GM12878 (cell line): Measurements from ENCODE around the gene TRABD2B. TPM values are rescaled to one million over a fixed set of nuclear protein-coding genes. Genes with fewer than 3 reads are reported as not detected.

Experiments used
- ATAC-seq: fragments of 200-7000 bp; cut with Tn5 transposase; 3 replicates; pipeline ENCODE4 v1.9.1; 2020; ENCODE audit warnings: mild to moderate bottlenecking, moderate library complexity
- BruUV-seq: library from RNA; stranded (reverse); fragments of 400-500 nt; replicated peaks from 2 replicates; lab custom pipeline; 2021; lab: Mats Ljungman, UMichigan
- CTCF ChIA-PET: fragments of 300-600 bp; sonication (Branson Sonifier 250); formaldehyde crosslinking; extraction: SDS; loops from one replicate; lab custom pipeline; 2021; ENCODE audit warnings: inconsistent platforms; lab: Yijun Ruan, JAX
- POLR2A ChIA-PET: fragments of 350-600 bp; formaldehyde crosslinking; extraction: SDS; loops from one replicate; lab custom pipeline; 2021; ENCODE audit warnings: inconsistent platforms; lab: Charles Lee
- RAD21 ChIA-PET: fragments of 300-600 bp; sonication (Branson Sonifier 250); formaldehyde crosslinking; loops from one replicate; lab custom pipeline; 2023; ENCODE audit warnings: antibody characterized with exemption; ENCODE audit not compliant: unreplicated experiment; lab: Charles Lee
- SMC1A ChIA-PET: fragments of 300-600 bp; sonication (Branson Sonifier 250); formaldehyde crosslinking; loops from one replicate; lab custom pipeline; 2023; ENCODE audit not compliant: unreplicated experiment, uncharacterized antibody; lab: Charles Lee
- DNase-seq: peaks from one replicate; pipeline ENCODE4 v3.0.0-alpha.2; 2011; ENCODE audit warnings: low read depth, low spot score
- FAIRE-seq: peaks from 3 replicates; lab custom pipeline; 2011; peaks lifted over from hg19 to GRCh38; lab: Jason Lieb, UNC
- H2AFZ ChIP-seq: 2 replicates; pipeline ENCODE4 v1.6.0; 2011; ENCODE audit warnings: low read depth, low read length, control low read depth; ENCODE audit not compliant: control insufficient read depth
- H3K27ac ChIP-seq: 2 replicates; pipeline ENCODE4 v1.5.1; 2011; ENCODE audit warnings: control low read depth; ENCODE audit not compliant: control insufficient read depth, insufficient read depth
- H3K27me3 ChIP-seq, 2 experiments: replicated peaks in 1 of 2; 2 replicates each; pipeline versions ENCODE4 v1.6.0 to v1.6.1; 2011; ENCODE audit warnings: low read length in 1 of 2; ENCODE audit not compliant: control insufficient read depth in 2 of 2, insufficient read depth in 2 of 2
- H3K36me3 ChIP-seq, 2 experiments: 2 replicates each; pipeline ENCODE4 v1.5.1; 2011; ENCODE audit warnings: low read length in 1 of 2; ENCODE audit not compliant: control insufficient read depth in 2 of 2, insufficient read depth in 2 of 2
- H3K4me1 ChIP-seq: 2 replicates; pipeline ENCODE4 v1.6.1; 2011; ENCODE audit warnings: mild to moderate bottlenecking, low read length, moderate library complexity, mixed read lengths; ENCODE audit not compliant: control insufficient read depth, insufficient read depth
- H3K4me2 ChIP-seq: 2 replicates; pipeline ENCODE4 v1.6.0; 2011; ENCODE audit warnings: control low read depth; ENCODE audit not compliant: control insufficient read depth, insufficient read depth
- H3K4me3 ChIP-seq: fragments of 200-600 bp; sonication (generic); 2 replicates; pipeline ENCODE4 v1.5.1; 2016
- H3K79me2 ChIP-seq: 2 replicates; pipeline ENCODE4 v1.6.0; 2011; ENCODE audit warnings: low read length; ENCODE audit not compliant: control insufficient read depth, insufficient read depth
- H3K9ac ChIP-seq: 2 replicates; pipeline ENCODE4 v1.8.0; 2011; ENCODE audit warnings: low read length, control low read depth, mixed read lengths; ENCODE audit not compliant: control insufficient read depth, insufficient read depth
- H3K9me3 ChIP-seq: replicated peaks from 3 replicates; pipeline ENCODE4 v1.5.1; 2011; ENCODE audit warnings: mild to moderate bottlenecking, low read length; ENCODE audit not compliant: control insufficient read depth, insufficient read depth
- H4K20me1 ChIP-seq: 2 replicates; pipeline ENCODE4 v1.6.0; 2011; ENCODE audit not compliant: control insufficient read depth, insufficient read depth
- ASH2L ChIP-seq: fragments of 300-600, 200-600 bp; sonication (generic); IDR thresholded peaks from 2 replicates; pipeline ENCODE4 v1.6.1; 2017; ENCODE audit warnings: low read depth, mild to moderate bottlenecking, borderline replicate concordance
- ATF7 ChIP-seq: fragments of 450-650 bp; IDR thresholded peaks from 2 replicates; pipeline ENCODE4 v1.6.1; 2016; ENCODE audit warnings: low read depth, mild to moderate bottlenecking
- BHLHE40 ChIP-seq, 2 experiments: fragments of 450-650 bp in 1 of 2; IDR thresholded peaks; 2 replicates each; pipeline ENCODE4 v1.6.1; 2011 to 2017; ENCODE audit warnings: low read depth in 2 of 2, borderline replicate concordance in 1 of 2, improper control_type of control experiment in 1 of 2, low read length in 1 of 2, mild to moderate bottlenecking in 1 of 2
- CHD4 ChIP-seq: fragments of 200-600 bp; sonication (generic); IDR thresholded peaks from 2 replicates; pipeline ENCODE4 v1.6.1; 2016; ENCODE audit warnings: mild to moderate bottlenecking
- GATAD2B ChIP-seq: fragments of 450-650 bp; conservative IDR thresholded peaks from 2 replicates; pipeline ENCODE4 v1.6.1; 2017; ENCODE audit warnings: low read depth, mild to moderate bottlenecking, moderate library complexity
- JUNB ChIP-seq: IDR thresholded peaks from 2 replicates; pipeline ENCODE4 v1.6.1; 2016; ENCODE audit warnings: antibody characterized with exemption, mild to moderate bottlenecking
- PKNOX1 ChIP-seq: fragments of 450-650 bp; IDR thresholded peaks from 2 replicates; pipeline ENCODE4 v1.6.1; 2016; ENCODE audit warnings: mild to moderate bottlenecking
- RAD51 ChIP-seq: fragments of 450-650 bp; IDR thresholded peaks from 2 replicates; pipeline ENCODE4 v1.6.1; 2016; ENCODE audit warnings: moderate library complexity, mild to moderate bottlenecking, inconsistent platforms
- RBBP5 ChIP-seq: fragments of 200-600 bp; sonication (generic); conservative IDR thresholded peaks from 2 replicates; pipeline ENCODE4 v1.6.1; 2016
- RELA ChIP-seq: fragments of 450-650 bp; IDR thresholded peaks from 2 replicates; pipeline ENCODE4 v1.8.0; 2014; ENCODE audit warnings: borderline replicate concordance; ENCODE audit not compliant: partially characterized antibody
- RELB ChIP-seq: fragments of 450-650 bp; IDR thresholded peaks from 2 replicates; pipeline ENCODE4 v1.6.1; 2017; ENCODE audit warnings: low read depth, mild to moderate bottlenecking, moderate library complexity
- REST ChIP-seq: IDR thresholded peaks from 2 replicates; pipeline ENCODE4 v1.6.1; 2012; ENCODE audit warnings: mild to moderate bottlenecking, low read depth, low read length
- SMAD1 ChIP-seq: fragments of 450-650 bp; IDR thresholded peaks from 2 replicates; pipeline ENCODE4 v1.6.1; 2018; ENCODE audit warnings: mild to moderate bottlenecking, low read depth; ENCODE audit not compliant: partially characterized antibody
- TCF3 ChIP-seq: IDR thresholded peaks from 2 replicates; pipeline ENCODE4 v1.6.1; 2012; ENCODE audit warnings: low read depth, mild to moderate bottlenecking, low read length, borderline replicate concordance; ENCODE audit not compliant: insufficient read depth
- ZBED1 ChIP-seq: IDR thresholded peaks from 2 replicates; pipeline ENCODE4 v1.6.1; 2016; ENCODE audit warnings: borderline replicate concordance
- WGBS: methylation state at CpG from one replicate; pipeline ENCODE4 v1.1.6; 2016; ENCODE audit warnings: low lambda C conversion rate; ENCODE audit not compliant: insufficient replicate concordance, insufficient coverage; ENCODE audit errors: missing lambda C conversion rate; 5-methylcytosine and 5-hydroxymethylcytosine counted together
- in situ Hi-C: fragments of 300-500 bp; cut with MboI; formaldehyde crosslinking; loops from 9 replicates; pipeline ENCODE4 v1.14.3; 2018; ENCODE audit warnings: mixed read lengths
- intact Hi-C: fragments of 100-400 bp; cut with micrococcal nuclease; formaldehyde crosslinking; loops from one replicate; pipeline ENCODE4 v1.14.2; 2022; ENCODE audit not compliant: unreplicated experiment
- polyA plus RNA-seq, 11 experiments: library from polyadenylated mRNA; depleted of rRNA in 4 of 11; unstranded in 6 of 11; stranded (reverse) in 5 of 11; fragments of >200 nt; fragmentation: Nextera tagmentation in 4 of 11; fragmentation: Illumina TruSeq in 1 of 11; extraction: Ambion mirVana in 4 of 11; extraction: Trizol in 1 of 11; gene quantifications; 1 replicate in 1 of 11; 2 replicates in 10 of 11; pipeline versions ENCODE4 v1.2.1 to v1.2.3, GENCODE V29; 2011 to 2016; ENCODE audit warnings: inconsistent platforms in 2 of 11, missing spikeins in 2 of 11, low read depth in 1 of 11
- total RNA-seq, 4 experiments: library from RNA; depleted of rRNA in 3 of 4; stranded (reverse); fragments of >200 nt in 3 of 4; fragmentation: Illumina TruSeq in 1 of 4; extraction: Trizol in 1 of 4; gene quantifications; 2 replicates each; pipeline versions ENCODE4 v1.2.1 to v1.2.3, GENCODE V29; 2013 to 2021
- TF ChIP-seq, protein P1 (sequence below): fragments of 450-650 bp; IDR thresholded peaks from 2 replicates; pipeline ENCODE4 v1.6.1; 2017; ENCODE audit warnings: mild to moderate bottlenecking, low read depth, inconsistent platforms; ENCODE audit not compliant: poor library complexity, severe bottlenecking

The TRABD2B gene
- total and polyA plus RNA-seq, 10 of the 15 experiments (the other 5 are each of a cell fraction or from before 2014, with no cell fraction given) = not detected

GRCh38 chr1:47824716-47825115, 172.5 kb downstream of the TRABD2B start (continued):
- no peak for TF ChIP-seq TCF3
- TF ChIP-seq, all 136 proteins: peak for 0

- Histone ChIP-seq H3K9me3 (no peaks in the 10 kb centered on the region), H4K20me1 (no peaks in the 10 kb centered on the region; the same call in 1 of the 2 replicates), H3K27ac (no peak overlapping the region), H3K4me3 (no peak overlapping the region), H3K36me3 (no peaks in the 10 kb centered on the region), H3K79me2 (no peaks in the 10 kb centered on the region), H3K4me1 (no peaks in the 10 kb centered on the region), H3K9ac (no peak overlapping the region), H3K4me2 (no peak overlapping the region), H2AFZ (no peak overlapping the region), H3K27me3 (peaks cover 0 to 5% of the 10 kb centered on the region in 2 experiments; a peak in 2 of 4 replicates)
- ChIA-PET SMC1A (no interaction called here), RAD21 (no interaction called here), POLR2A (no interaction called here), CTCF (no interaction called here)
- no TSS peak for BruUV-seq
- no peak for FAIRE-seq
- no peak for ATAC-seq
- intact Hi-C loops (no loop called here), in situ Hi-C loops (no loop called here)
- 22% methylated on average over 3 of the region's 3 CpGs for WGBS
- DNase-seq = no peak
- TF ChIP-seq RELA (no peak), JUNB (no peak), CHD4 (no peak), ASH2L (no peak), ATF7 (no peak), RELB (no peak), REST (no peak), RAD51 (no peak), SMAD1 (no peak), ZBED1 (no peak), PKNOX1 (no peak), RBBP5 (no peak), GATAD2B (no peak), BHLHE40 (IDR thresholded peaks at IDR 0.05; ENCODE audit: borderline replicate concordance in 1 of 2, low read depth in 2 of 2, low read length in 1 of 2) (no peak)
- TF ChIP-seq, protein P1, sequence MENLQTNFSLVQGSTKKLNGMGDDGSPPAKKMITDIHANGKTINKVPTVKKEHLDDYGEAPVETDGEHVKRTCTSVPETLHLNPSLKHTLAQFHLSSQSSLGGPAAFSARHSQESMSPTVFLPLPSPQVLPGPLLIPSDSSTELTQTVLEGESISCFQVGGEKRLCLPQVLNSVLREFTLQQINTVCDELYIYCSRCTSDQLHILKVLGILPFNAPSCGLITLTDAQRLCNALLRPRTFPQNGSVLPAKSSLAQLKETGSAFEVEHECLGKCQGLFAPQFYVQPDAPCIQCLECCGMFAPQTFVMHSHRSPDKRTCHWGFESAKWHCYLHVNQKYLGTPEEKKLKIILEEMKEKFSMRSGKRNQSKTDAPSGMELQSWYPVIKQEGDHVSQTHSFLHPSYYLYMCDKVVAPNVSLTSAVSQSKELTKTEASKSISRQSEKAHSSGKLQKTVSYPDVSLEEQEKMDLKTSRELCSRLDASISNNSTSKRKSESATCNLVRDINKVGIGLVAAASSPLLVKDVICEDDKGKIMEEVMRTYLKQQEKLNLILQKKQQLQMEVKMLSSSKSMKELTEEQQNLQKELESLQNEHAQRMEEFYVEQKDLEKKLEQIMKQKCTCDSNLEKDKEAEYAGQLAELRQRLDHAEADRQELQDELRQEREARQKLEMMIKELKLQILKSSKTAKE = no peak
These were observed 172.9 kb downstream of the TRABD2B start for GRCh38 chr1:47824297-47824696.
